HEK293T (cell line): ENCODE data around the gene P2RX2.
A peak's percentile ranks its signal among the peaks of the same experiment; 100 is the strongest.
"Not testable (repeated sequence)": the region's sequence is repeated elsewhere in the genome, so short reads cannot be mapped to it uniquely, and the experiment has no call there.

Source experiments
- CTCF ChIA-PET: fragments of 350-600 bp; formaldehyde crosslinking; extraction: SDS; loops from one replicate; lab custom pipeline; 2021; ENCODE audit warnings: antibody characterized with exemption, inconsistent platforms; lab: Yijun Ruan, JAX
- POLR2A ChIA-PET: fragments of 350-600 bp; formaldehyde crosslinking; extraction: SDS; loops from one replicate; lab custom pipeline; 2020; ENCODE audit warnings: antibody characterized with exemption, inconsistent platforms; lab: Yijun Ruan, JAX
- DNase-seq: peaks from one replicate; pipeline ENCODE4 v3.0.0; 2012; ENCODE audit warnings: mixed read lengths; ENCODE audit errors: extremely low spot score
- ARNT ChIP-seq: fragments of 450-650 bp; IDR thresholded peaks from 2 replicates; pipeline ENCODE4 v1.6.1; 2017; ENCODE audit warnings: mild to moderate bottlenecking
- BHLHE40 ChIP-seq: fragments of 450-650 bp; IDR thresholded peaks from 2 replicates; pipeline ENCODE4 v1.6.1; 2016; ENCODE audit warnings: mild to moderate bottlenecking, moderate library complexity, borderline replicate concordance
- CTBP1 ChIP-seq: fragments of 450-650 bp; IDR thresholded peaks from 2 replicates; pipeline ENCODE4 v1.6.1; 2016; ENCODE audit warnings: borderline replicate concordance
- ELF4 ChIP-seq: fragments of 450-650 bp; IDR thresholded peaks from 2 replicates; pipeline ENCODE4 v1.6.1; 2017; ENCODE audit warnings: antibody characterized with exemption
- FOXA1 ChIP-seq: fragments of 450-650 bp; IDR thresholded peaks from 2 replicates; pipeline ENCODE4 v1.6.1; 2016; ENCODE audit warnings: mild to moderate bottlenecking
- FOXK2 ChIP-seq: fragments of 450-650 bp; IDR thresholded peaks from 2 replicates; pipeline ENCODE4 v1.6.1; 2016; ENCODE audit warnings: mild to moderate bottlenecking
- FOXM1 ChIP-seq: fragments of 450-650 bp; IDR thresholded peaks from 2 replicates; pipeline ENCODE4 v1.6.1; 2017; ENCODE audit warnings: mild to moderate bottlenecking, borderline replicate concordance
- HDGF ChIP-seq: fragments of 450-650 bp; IDR thresholded peaks from 2 replicates; pipeline ENCODE4 v1.6.1; 2017; ENCODE audit warnings: antibody characterized with exemption, borderline replicate concordance
- L3MBTL2 ChIP-seq: fragments of 450-650 bp; conservative IDR thresholded peaks from 2 replicates; pipeline ENCODE4 v1.6.1; 2016; ENCODE audit warnings: mild to moderate bottlenecking
- LEF1 ChIP-seq: fragments of 450-650 bp; IDR thresholded peaks from 2 replicates; pipeline ENCODE4 v1.6.1; 2017; ENCODE audit warnings: mild to moderate bottlenecking, borderline replicate concordance
- NFRKB ChIP-seq: fragments of 450-650 bp; IDR thresholded peaks from 2 replicates; pipeline ENCODE4 v1.6.1; 2016; ENCODE audit warnings: mild to moderate bottlenecking, moderate library complexity
- SP1 ChIP-seq: fragments of 450-650 bp; IDR thresholded peaks from 2 replicates; pipeline ENCODE4 v1.6.1; 2017
- SUZ12 ChIP-seq: fragments of 450-650 bp; IDR thresholded peaks from 2 replicates; pipeline ENCODE4 v1.6.1; 2016; ENCODE audit warnings: mild to moderate bottlenecking
- TARDBP ChIP-seq: fragments of 450-650 bp; IDR thresholded peaks from 2 replicates; pipeline ENCODE4 v1.6.1; 2016
- ZNF384 ChIP-seq: fragments of 450-650 bp; IDR thresholded peaks from 2 replicates; pipeline ENCODE4 v1.6.1; 2016
- TF ChIP-seq, protein P1 (sequence below): fragments of 450-650 bp; IDR thresholded peaks from 2 replicates; pipeline ENCODE4 v1.6.1; 2016

P2RX2 gene

DNA sequence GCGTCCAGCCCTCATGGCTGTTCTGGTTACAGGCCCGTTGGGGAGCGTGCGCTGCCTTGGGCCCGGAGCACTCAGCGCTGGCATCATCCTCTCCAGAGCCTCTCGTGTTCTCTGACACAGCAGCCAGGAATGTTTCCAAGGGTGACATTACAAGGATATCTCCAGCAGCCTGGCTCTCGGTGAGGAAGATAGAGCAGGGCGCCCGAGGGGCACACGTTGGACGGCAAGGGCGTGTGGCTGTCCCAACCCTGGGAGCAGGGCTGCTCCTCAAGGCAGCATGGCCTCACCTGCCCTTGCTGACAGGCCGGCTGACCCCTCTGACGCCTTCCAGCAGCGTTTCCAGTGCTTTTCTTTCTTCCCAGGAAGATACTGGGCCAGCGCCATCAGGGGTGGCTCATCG is 22.6 kb upstream of the P2RX2 start:
- TF ChIP-seq L3MBTL2 (no peak), ELF4 (no peak), ZNF384 (no peak), SUZ12 (no peak), CTBP1 (no peak), HDGF (no peak), ARNT (no peak), TARDBP (no peak)
- no peak for DNase-seq
- ChIA-PET POLR2A (no interaction called here), CTCF (no interaction called here)

DNA sequence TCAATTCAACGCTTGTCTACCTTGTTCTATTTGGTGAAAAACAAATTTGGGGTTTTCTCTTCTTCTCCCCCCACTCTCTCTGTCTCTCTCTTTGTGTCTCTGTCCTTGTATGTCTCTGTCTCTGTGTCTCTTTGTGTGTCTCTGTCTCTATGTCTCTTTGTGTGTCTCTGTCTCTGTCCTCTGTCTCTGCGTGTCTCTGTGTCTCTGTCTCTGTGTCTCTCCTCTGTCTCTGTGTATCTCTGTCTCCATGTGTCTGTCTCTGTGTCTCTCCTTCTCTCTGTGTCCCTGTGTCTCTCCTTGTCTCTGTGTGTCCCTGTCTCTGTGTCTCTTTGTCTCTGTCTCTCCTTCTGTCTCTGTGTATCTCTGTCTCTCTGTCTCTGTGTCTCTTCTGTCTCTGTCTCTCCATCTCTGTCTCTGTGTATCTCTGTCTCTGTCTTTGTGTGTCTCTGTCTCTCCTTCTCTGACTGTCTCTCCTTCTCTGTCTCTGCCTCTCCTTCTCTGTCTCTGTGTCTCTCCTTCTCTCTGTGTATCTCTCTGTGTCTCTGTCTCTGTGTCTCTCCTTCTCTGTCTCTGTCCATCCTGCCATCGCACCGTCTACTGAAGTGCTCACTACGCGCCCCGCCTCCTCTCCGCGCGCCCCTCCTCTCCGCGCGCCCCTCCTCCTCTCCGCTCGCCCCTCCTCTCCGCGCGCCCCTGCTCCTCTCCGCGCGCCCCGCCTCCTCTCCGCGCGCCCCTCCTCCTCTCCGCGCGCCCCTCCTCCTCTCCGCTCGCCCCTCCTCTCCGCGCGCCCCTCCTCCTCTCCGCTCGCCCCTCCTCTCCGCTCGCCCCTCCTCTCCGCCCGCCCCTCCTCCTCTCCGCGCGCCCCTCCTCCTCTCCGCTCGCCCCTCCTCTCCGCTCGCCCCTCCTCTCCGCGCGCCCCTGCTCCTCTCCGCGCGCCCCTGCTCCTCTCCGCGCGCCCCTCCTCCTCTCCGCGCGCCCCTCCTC is 21.0 kb upstream of the P2RX2 start:
- ChIA-PET CTCF (no interaction called here), POLR2A (no interaction called here)
- no peak for TF ChIP-seq LEF1
- TF ChIP-seq HDGF, result no peak
- TF ChIP-seq CTBP1, result peak; percentile 94
- TF ChIP-seq FOXK2, result no peak
- no peak for TF ChIP-seq SUZ12
- DNase-seq, result no peak

DNA sequence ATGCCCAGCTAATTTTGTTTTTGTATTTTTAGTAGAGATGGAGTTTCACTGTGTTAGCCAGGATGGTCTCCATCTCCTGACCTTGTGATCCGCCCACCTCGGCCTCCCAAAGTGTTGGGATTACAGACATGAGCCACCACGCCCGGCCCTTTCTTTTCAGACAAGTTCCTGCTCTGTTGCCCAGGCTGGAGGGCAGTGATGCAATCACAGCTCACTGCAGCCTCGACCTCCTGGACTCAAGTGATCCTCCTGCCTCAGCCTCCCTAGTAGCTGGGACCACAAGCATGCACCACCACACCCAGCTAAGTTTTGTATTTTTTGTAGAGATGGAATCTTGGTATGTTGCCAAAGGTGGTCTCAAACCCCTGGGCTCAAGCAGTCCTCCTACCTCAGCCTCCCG is 19.1 kb upstream of the P2RX2 start:
- ChIA-PET POLR2A (interaction anchor here (0.8 kb wide), 1 partner anchor 15 kb away, joined by 3 read pairs; no protein-coding TSS in a partner anchor), CTCF (interaction anchor here (1.0 kb wide), 2 partner anchors 15 to 18 kb away, joined by 3 read pairs; no protein-coding TSS in a partner anchor)

DNA sequence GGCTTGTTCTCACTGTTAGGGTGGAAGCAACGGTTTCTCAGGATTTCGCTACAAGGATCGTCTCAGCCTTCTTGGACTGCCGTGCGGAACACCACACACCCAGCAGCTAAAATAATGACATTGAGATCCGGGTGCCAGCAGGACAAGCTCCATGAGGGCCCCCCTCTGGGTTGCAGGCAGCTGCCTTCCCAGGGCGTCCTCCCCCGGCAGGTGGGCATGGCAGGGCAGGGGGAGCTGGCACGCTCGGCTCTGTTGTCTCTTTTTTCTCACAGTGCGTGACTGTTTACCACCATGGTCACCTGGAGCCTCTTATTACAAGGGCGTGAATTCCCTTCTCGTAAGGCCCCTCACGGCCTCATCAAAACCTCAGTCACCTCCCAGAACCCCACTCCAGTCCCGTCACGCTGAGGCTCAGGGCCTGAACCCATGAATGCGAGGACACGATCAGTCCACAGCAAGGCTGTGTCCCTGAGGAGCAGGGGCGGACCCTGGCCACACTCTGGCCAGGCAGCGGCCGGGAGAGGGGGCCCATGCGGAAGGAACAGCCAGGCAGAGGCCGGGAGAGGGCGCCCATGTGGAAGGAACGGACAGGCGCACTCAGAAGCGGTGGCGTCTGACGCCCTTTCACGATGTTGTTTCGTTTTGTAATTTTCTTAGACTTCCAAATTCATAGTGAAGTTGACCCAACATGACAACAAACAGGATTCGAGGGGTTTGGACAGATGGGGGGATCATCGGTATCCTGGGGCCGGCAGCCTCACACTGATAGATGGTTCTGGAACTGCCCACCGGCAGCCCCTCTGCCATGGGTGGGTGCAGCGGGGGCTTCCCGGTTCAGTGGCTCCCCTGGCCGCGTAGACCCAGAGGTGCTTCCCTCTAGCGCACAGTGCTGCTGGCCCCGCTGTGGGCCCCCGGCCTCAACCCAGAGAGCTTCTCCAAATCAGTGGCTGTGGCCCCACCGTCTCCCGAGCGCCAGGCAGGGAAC is 18.2 kb upstream of the P2RX2 start:
- TF ChIP-seq FOXK2 (no peak), SP1 (no peak), TARDBP (no peak), L3MBTL2 (peak; percentile 42; the same call in 1 of the 2 replicates), FOXM1 (no peak)
- TF ChIP-seq, protein P1, sequence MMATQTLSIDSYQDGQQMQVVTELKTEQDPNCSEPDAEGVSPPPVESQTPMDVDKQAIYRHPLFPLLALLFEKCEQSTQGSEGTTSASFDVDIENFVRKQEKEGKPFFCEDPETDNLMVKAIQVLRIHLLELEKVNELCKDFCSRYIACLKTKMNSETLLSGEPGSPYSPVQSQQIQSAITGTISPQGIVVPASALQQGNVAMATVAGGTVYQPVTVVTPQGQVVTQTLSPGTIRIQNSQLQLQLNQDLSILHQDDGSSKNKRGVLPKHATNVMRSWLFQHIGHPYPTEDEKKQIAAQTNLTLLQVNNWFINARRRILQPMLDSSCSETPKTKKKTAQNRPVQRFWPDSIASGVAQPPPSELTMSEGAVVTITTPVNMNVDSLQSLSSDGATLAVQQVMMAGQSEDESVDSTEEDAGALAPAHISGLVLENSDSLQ, result no peak
- DNase-seq, result peak; percentile 59
- ChIA-PET CTCF (interaction anchor here (1.0 kb wide), 2 partner anchors 14 to 17 kb away, joined by 3 read pairs; no protein-coding TSS in a partner anchor), POLR2A (no interaction called here)

More for the DNA sequence above, 19.1 kb upstream of the P2RX2 start:
- DNase-seq, result not testable (repeated sequence)

DNA sequence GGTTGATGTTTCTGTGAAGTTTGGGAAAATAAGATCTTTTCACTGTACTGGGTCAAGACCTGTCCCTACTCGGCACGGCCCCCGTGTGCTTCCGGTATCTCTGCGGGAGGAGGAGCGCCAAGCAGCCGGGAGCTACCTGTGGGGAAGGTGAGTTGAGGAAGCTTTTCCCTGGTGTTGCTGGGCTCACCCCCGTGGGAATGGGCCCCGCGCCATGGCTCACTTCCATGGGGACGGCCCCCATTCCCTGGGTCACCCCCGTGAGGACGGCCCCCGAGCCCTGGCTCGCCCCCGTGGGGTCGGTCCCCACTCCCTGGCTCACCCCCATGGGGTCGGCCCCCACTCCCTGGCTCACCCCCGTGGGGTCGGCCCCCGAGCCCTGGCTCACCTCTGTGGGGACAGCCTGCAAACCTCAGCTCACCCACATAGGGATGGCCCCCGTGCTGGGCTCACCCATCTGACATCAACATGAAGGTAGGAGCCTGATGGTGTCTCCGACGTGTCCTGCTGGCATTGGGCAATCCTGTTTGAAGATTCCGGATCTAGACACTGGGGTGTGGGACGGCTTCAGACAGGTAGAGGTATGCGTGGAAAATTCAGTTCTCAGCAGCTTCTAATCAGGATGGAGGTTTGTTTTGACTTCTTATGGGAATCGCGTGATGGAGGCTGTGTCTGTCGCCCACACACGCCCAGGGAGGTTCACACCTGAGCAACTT is 17.2 kb upstream of the P2RX2 start:
- CTCF ChIA-PET, result no interaction called here
- POLR2A ChIA-PET, result no interaction called here
- DNase-seq, result no peak
- TF ChIP-seq ELF4, result no peak
- no peak for TF ChIP-seq BHLHE40
- TF ChIP-seq ARNT, result no peak
- no peak for TF ChIP-seq CTBP1
- TF ChIP-seq FOXA1, result no peak
- no peak for TF ChIP-seq NFRKB
- no peak for TF ChIP-seq TARDBP
- TF ChIP-seq ZNF384, result no peak
- no peak for TF ChIP-seq L3MBTL2
- TF ChIP-seq FOXM1, result no peak

DNA sequence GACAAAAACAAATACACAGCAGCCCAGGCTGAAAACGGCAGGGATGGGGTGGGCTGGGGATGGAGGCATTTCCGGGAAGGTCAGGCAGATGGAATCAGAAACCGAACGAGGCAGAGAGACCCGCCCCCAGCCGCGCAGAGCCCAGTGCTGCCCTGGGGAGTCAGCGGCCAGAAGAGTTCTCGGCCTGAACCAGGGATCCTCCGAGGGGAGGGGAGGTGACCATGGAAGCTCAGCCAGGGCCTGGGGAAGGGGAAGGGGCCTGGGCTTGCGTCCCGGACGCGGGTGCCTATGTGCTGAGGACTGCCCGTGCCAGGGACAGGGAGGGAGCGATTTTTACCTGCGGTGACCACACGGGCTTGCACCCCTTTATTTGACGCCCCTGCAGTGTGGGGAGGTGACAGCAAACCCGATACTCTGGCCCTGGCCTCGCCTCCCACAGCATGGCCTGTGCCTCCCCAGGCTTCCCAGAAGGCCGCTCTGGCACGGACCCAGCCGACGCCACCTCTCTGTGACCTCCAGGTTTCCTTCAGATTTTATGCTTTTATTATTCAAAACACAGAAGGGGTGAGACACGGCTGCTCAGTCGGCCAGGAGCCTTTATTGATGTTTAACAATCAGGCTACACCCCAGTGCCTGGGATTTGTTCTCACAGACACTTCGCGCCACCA is 15.9 kb upstream of the P2RX2 start:
- TF ChIP-seq LEF1 (no peak), SP1 (no peak), FOXM1 (no peak), HDGF (no peak), CTBP1 (no peak), ZNF384 (no peak), NFRKB (no peak), L3MBTL2 (no peak), ARNT (no peak), FOXA1 (no peak), FOXK2 (no peak)
- DNase-seq, result no peak
- ChIA-PET CTCF (interaction anchor here (0.9 kb wide), 1 partner anchor 189 kb away, joined by 4 read pairs; no protein-coding TSS in a partner anchor), POLR2A (no interaction called here)
